Cortex of kidney (tissue), 1 donor: ENCODE results near the gene CCDC149.

Experiments used
- DNase-seq: peaks from one replicate; lab custom pipeline; 2025; lab: John Stamatoyannopoulos, UW

The CCDC149 gene

GRCh38 chr4:24777536-24778463 is 135.0 kb downstream of the CCDC149 start:
- DNase-seq, result no peak

GRCh38 chr4:24775750-24776149 is 137.1 kb downstream of the CCDC149 start:
- DNase-seq, result no peak

- no peak for DNase-seq
Measured at GRCh38 chr4:24775032-24775605, 137.7 kb downstream of the CCDC149 start.

GRCh38 chr4:24774452-24774851 is 138.4 kb downstream of the CCDC149 start:
- DNase-seq, result no peak

GRCh38 chr4:24772952-24773351 is 139.9 kb downstream of the CCDC149 start:
- no peak for DNase-seq

- DNase-seq, result no peak
Measured at GRCh38 chr4:24772061-24772705, 140.7 kb downstream of the CCDC149 start.

- DNase-seq, result no peak
Measured at GRCh38 chr4:24771241-24771640, 141.6 kb downstream of the CCDC149 start.

- DNase-seq, result no peak
Measured at GRCh38 chr4:24770667-24771066, 142.2 kb downstream of the CCDC149 start.

- no peak for DNase-seq
Measured at GRCh38 chr4:24770032-24770584, 142.7 kb downstream of the CCDC149 start.

- DNase-seq, result no peak
Measured at GRCh38 chr4:24769571-24769970, 143.3 kb downstream of the CCDC149 start.

GRCh38 chr4:24768604-24769003 is 144.2 kb downstream of the CCDC149 start:
- DNase-seq, result no peak

- no peak for DNase-seq
Measured at GRCh38 chr4:24768006-24768405, 144.8 kb downstream of the CCDC149 start.

- DNase-seq, result no peak
Measured at GRCh38 chr4:24765376-24765988, 147.4 kb downstream of the CCDC149 start.

- no peak for DNase-seq
Measured at GRCh38 chr4:24764345-24764744, 148.5 kb downstream of the CCDC149 start.

- no peak for DNase-seq
Measured at GRCh38 chr4:24763631-24764297, 149.1 kb downstream of the CCDC149 start.
